Breast epithelium (tissue), 3 donors: ENCODE data around the gene SH3BP4.

Experiments
- POLR2A ChIP-seq: fragments of 450-650 bp; IDR thresholded peaks from one replicate; pipeline ENCODE4 v1.6.1; 2016; ENCODE audit warnings: antibody characterized with exemption, mild to moderate bottlenecking, moderate library complexity
- POLR2AphosphoS5 ChIP-seq, 3 donors: sonication (generic); formaldehyde crosslinking; IDR thresholded peaks; one replicate each; pipeline ENCODE4 v1.6.1; 2017; ENCODE audit warnings: antibody characterized with exemption in 3 of 3
- TF ChIP-seq, protein P1 (sequence below), 3 donors: fragments of 450-650 bp; IDR thresholded peaks; one replicate each; pipeline ENCODE4 v1.5.1; 2016 to 2017; ENCODE audit warnings: antibody characterized with exemption in 3 of 3, mild to moderate bottlenecking in 3 of 3, moderate library complexity in 3 of 3

DNA sequence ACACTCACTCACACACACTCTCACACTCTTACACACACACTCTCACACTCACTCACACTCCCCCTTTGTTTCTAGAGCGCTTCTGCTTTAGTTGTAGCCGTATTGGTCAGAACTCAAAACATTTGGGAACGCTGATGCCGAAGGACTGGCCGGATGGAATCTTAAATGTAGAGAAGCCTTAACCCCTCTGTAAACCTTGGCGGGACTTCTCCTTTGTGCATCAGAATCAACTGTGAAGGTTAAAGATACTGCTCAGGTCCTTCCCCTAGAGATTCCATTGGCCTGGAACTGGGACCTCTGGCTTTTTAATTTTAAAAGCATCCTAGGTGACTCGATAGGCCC, 18.3 kb downstream of the SH3BP4 start:
- TF ChIP-seq POLR2A: no peak
- TF ChIP-seq, protein P1, sequence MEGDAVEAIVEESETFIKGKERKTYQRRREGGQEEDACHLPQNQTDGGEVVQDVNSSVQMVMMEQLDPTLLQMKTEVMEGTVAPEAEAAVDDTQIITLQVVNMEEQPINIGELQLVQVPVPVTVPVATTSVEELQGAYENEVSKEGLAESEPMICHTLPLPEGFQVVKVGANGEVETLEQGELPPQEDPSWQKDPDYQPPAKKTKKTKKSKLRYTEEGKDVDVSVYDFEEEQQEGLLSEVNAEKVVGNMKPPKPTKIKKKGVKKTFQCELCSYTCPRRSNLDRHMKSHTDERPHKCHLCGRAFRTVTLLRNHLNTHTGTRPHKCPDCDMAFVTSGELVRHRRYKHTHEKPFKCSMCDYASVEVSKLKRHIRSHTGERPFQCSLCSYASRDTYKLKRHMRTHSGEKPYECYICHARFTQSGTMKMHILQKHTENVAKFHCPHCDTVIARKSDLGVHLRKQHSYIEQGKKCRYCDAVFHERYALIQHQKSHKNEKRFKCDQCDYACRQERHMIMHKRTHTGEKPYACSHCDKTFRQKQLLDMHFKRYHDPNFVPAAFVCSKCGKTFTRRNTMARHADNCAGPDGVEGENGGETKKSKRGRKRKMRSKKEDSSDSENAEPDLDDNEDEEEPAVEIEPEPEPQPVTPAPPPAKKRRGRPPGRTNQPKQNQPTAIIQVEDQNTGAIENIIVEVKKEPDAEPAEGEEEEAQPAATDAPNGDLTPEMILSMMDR (IDR thresholded peaks at IDR 0.05): no peak
- no peak for TF ChIP-seq POLR2AphosphoS5 (IDR thresholded peaks at IDR 0.05)
